WTC11 (cell line): Measurements from ENCODE around the gene ARFGAP2. TPM values are rescaled to one million over a fixed set of nuclear protein-coding genes. Genes with fewer than 3 reads are reported as not detected.

Experiments used
- ATAC-seq: fragments of 200-7000 bp; cut with Tn5 transposase; 2 replicates; pipeline ENCODE4 v1.10.0; 2021; ENCODE audit warnings: mild to moderate bottlenecking, moderate library complexity
- CTCF ChIA-PET: fragments of 300-600 bp; sonication (Branson Sonifier 250); formaldehyde crosslinking; loops from one replicate; lab custom pipeline; 2021; ENCODE audit warnings: antibody characterized with exemption; lab: Charles Lee
- POLR2A ChIA-PET: fragments of 350-600 bp; sonication (Branson Sonifier 250); formaldehyde crosslinking; loops from one replicate; lab custom pipeline; 2021; ENCODE audit warnings: antibody characterized with exemption; lab: Charles Lee
- DNase-seq: peaks from one replicate; pipeline ENCODE4 v3.0.0; 2021; ENCODE audit warnings: low spot score
- H3K27ac Mint-ChIP-seq: 2 replicates; pipeline ENCODE4 v1.8.0; 2021; ENCODE audit warnings: mixed read lengths
- H3K27me3 Mint-ChIP-seq: 2 replicates; pipeline ENCODE4 v1.8.0; 2021; ENCODE audit warnings: low read depth, mild to moderate bottlenecking, moderate library complexity, mixed read lengths
- H3K36me3 Mint-ChIP-seq: 2 replicates; pipeline ENCODE4 v1.8.0; 2021; ENCODE audit warnings: mixed read lengths
- H3K4me1 Mint-ChIP-seq: 2 replicates; pipeline ENCODE4 v1.8.0; 2022; ENCODE audit warnings: mixed read lengths
- H3K4me3 Mint-ChIP-seq: 2 replicates; pipeline ENCODE4 v1.8.0; 2021; ENCODE audit warnings: mild to moderate bottlenecking, moderate library complexity, mixed read lengths
- H3K9me3 Mint-ChIP-seq: 2 replicates; pipeline ENCODE4 v1.8.0; 2021; ENCODE audit warnings: mixed read lengths
- ARID4B ChIP-seq: sonication (generic); formaldehyde crosslinking; IDR thresholded peaks from 2 replicates; pipeline ENCODE4 v1.8.0; 2023; ENCODE audit warnings: missing genetic modification reagents, mild to moderate bottlenecking, borderline replicate concordance
- ATF2 ChIP-seq: sonication (generic); formaldehyde crosslinking; IDR thresholded peaks from 2 replicates; pipeline ENCODE4 v1.8.1; 2022; ENCODE audit warnings: low read depth, missing genetic modification reagents, borderline replicate concordance
- EMX1 ChIP-seq: fragments of 250-450 bp; sonication (Bioruptor Pico); IDR thresholded peaks from 2 replicates; pipeline ENCODE4 v1.8.0; 2021; ENCODE audit warnings: mild to moderate bottlenecking
- KAT7 ChIP-seq: sonication (generic); formaldehyde crosslinking; IDR thresholded peaks from 2 replicates; pipeline ENCODE4 v1.8.1; 2023; ENCODE audit warnings: missing genetic modification reagents, mild to moderate bottlenecking, borderline replicate concordance
- NR3C1 ChIP-seq: sonication (generic); formaldehyde crosslinking; conservative IDR thresholded peaks from 2 replicates; pipeline ENCODE4 v1.8.1; 2023; ENCODE audit warnings: low read depth, mild to moderate bottlenecking, missing genetic modification reagents
- SOX15 ChIP-seq: fragments of 250-450 bp; sonication (Bioruptor Pico); IDR thresholded peaks from 2 replicates; pipeline ENCODE4 v1.9.0; 2021; ENCODE audit warnings: mild to moderate bottlenecking
- TP53 ChIP-seq: sonication (generic); formaldehyde crosslinking; IDR thresholded peaks from 2 replicates; pipeline ENCODE4 v1.8.1; 2023; ENCODE audit warnings: mild to moderate bottlenecking, missing genetic modification reagents
- ZNF219 ChIP-seq: sonication (generic); formaldehyde crosslinking; IDR thresholded peaks from 2 replicates; pipeline ENCODE4 v1.8.0; 2023; ENCODE audit warnings: missing genetic modification reagents, mild to moderate bottlenecking, borderline replicate concordance
- ZNF396 ChIP-seq: fragments of 250-450 bp; sonication (Bioruptor Pico); IDR thresholded peaks from 2 replicates; pipeline ENCODE4 v1.8.0; 2021; ENCODE audit warnings: mild to moderate bottlenecking, moderate library complexity, borderline replicate concordance
- ZNF425 ChIP-seq: fragments of 250-450 bp; sonication (Bioruptor Pico); conservative IDR thresholded peaks from 2 replicates; pipeline ENCODE4 v1.9.0; 2021; ENCODE audit warnings: mild to moderate bottlenecking
- total RNA-seq: library from RNA; stranded (reverse); gene quantifications from 3 replicates; pipeline ENCODE4 v1.2.3, GENCODE V29; 2021
- TF ChIP-seq, protein P1 (sequence below): sonication (generic); formaldehyde crosslinking; IDR thresholded peaks from 2 replicates; pipeline ENCODE4 v1.8.1; 2022; ENCODE audit warnings: mild to moderate bottlenecking, moderate library complexity, missing genetic modification reagents

Gene ARFGAP2
- total RNA-seq, 1 experiment from 2014 or later, result 73.0 TPM

DNA sequence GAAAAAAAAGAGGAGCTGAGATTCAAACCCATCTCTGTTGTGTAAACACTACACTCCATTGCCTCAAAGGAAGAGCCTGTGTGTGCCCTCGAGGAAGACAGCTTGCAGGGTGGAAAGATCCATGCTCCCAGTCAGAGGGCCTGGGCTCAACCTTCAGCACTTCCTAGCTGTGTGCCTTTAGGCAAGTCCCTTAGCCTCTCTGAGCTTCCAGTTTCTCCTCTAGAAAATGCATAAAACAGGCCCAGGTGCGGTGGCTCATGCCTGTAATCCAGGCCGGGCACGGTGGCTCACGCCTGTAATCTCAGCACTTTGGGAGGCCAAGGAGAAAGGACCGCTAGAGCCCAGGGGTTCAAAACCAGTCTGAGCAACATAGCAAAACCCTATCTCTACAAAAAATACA, 4.6 kb upstream of the ARFGAP2 start:
- ChIA-PET POLR2A (interaction anchor here (2.6 kb wide), 1 partner anchor 34 kb away, joined by 8 read pairs; the partner anchor contains the start of gene DDB2), CTCF (interaction anchor here (1.0 to 2.1 kb wide), 2 partner anchors 53 to 78 kb away, joined by 3 to 7 read pairs; no protein-coding TSS in a partner anchor)
- TF ChIP-seq ZNF219 (no peak), ATF2 (CRISPR knock-in tag) (no peak), SOX15 (CRISPR knock-in tag) (no peak), ZNF425 (CRISPR knock-in tag) (no peak), KAT7 (no peak), NR3C1 (no peak), TP53 (CRISPR knock-in tag) (no peak)
- ATAC-seq, result no peak
- H3K4me3 Mint-ChIP-seq, result no peak overlapping the region
- H3K27ac Mint-ChIP-seq, result no peak overlapping the region
- H3K36me3 Mint-ChIP-seq, result peaks cover 8% of the 10 kb centered on the region; the same call in 1 of the 2 replicates
- H3K9me3 Mint-ChIP-seq, result no peaks in the 10 kb centered on the region
- H3K27me3 Mint-ChIP-seq, result no peaks in the 10 kb centered on the region
- DNase-seq, result no peak
- H3K4me1 Mint-ChIP-seq, result peaks cover 17% of the 10 kb centered on the region

GRCh38 chr11:47180006-47180787, 3.5 kb upstream of the ARFGAP2 start:
- H3K4me1 Mint-ChIP-seq, result peaks cover 24% of the 10 kb centered on the region
- peaks cover 8% of the 10 kb centered on the region; the same call in 1 of the 2 replicates for H3K36me3 Mint-ChIP-seq
- TF ChIP-seq EMX1 (CRISPR knock-in tag) (no peak), ZNF396 (CRISPR knock-in tag) (no peak), ARID4B (CRISPR knock-in tag) (no peak)
- TF ChIP-seq, protein P1, sequence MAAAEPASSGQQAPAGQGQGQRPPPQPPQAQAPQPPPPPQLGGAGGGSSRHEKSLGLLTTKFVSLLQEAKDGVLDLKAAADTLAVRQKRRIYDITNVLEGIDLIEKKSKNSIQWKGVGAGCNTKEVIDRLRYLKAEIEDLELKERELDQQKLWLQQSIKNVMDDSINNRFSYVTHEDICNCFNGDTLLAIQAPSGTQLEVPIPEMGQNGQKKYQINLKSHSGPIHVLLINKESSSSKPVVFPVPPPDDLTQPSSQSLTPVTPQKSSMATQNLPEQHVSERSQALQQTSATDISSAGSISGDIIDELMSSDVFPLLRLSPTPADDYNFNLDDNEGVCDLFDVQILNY (CRISPR knock-in tag), result no peak
- POLR2A ChIA-PET, result interaction anchor here (0.8 to 2.9 kb wide), 3 partner anchors 34 to 268 kb away, joined by 3 to 18 read pairs (median 3); partner anchors contain the start of gene DDB2
- no peaks in the 10 kb centered on the region for H3K9me3 Mint-ChIP-seq
- H3K27me3 Mint-ChIP-seq, result no peaks in the 10 kb centered on the region
- CTCF ChIA-PET, result interaction anchor here (0.5 to 5.7 kb wide), 17 partner anchors 8 to 479 kb away, joined by 3 to 93 read pairs (median 4); partner anchors contain the start of genes ACP2, DDB2, NR1H3 and PSMC3
- ATAC-seq (no peak), DNase-seq (no peak)
- no peak overlapping the region for H3K27ac Mint-ChIP-seq
- no peak overlapping the region for H3K4me3 Mint-ChIP-seq
